ENCODE results near the gene CLDN14.

Gene CLDN14

GRCh38 chr21:36460866-36461265, 19.1 kb downstream of the CLDN14 start:
- Histone ChIP-seq H3K9ac (ENCODE audit: insufficient read length) (no peak overlapping the region), H3K27ac (no peak overlapping the region), H3K36me3 (ENCODE audit: insufficient read depth, low read length) (no peaks in the 10 kb centered on the region), H3K4me3 (no peak overlapping the region), H3K9me3 (ENCODE audit: low read depth, low read length) (no peaks in the 10 kb centered on the region)
- no peak for TF ChIP-seq FOXP2 (optimal IDR thresholded peaks at IDR 0.05; ENCODE audit: control extremely low read depth, extremely low read length, insufficient read depth)
- no peak for TF ChIP-seq EZH2 (IDR thresholded peaks at IDR 0.05)
- no peak for TF ChIP-seq POLR2AphosphoS5 (IDR thresholded peaks at IDR 0.05; ENCODE audit: borderline replicate concordance, low read depth, low read length)
- no peak for DNase-seq (ENCODE audit: low read depth, low spot score)

GRCh38 chr21:36459098-36459497, 20.8 kb downstream of the CLDN14 start:
- TF ChIP-seq EZH2 (IDR thresholded peaks at IDR 0.05) (no peak), POLR2AphosphoS5 (IDR thresholded peaks at IDR 0.05; ENCODE audit: borderline replicate concordance, low read depth, low read length) (no peak), FOXP2 (optimal IDR thresholded peaks at IDR 0.05; ENCODE audit: control extremely low read depth, extremely low read length, insufficient read depth) (no peak)
- DNase-seq (ENCODE audit: low read depth, low spot score) = no peak

GRCh38 chr21:36456729-36457414, 23.1 kb downstream of the CLDN14 start:
- no peak for TF ChIP-seq FOXP2 (optimal IDR thresholded peaks at IDR 0.05; ENCODE audit: control extremely low read depth, extremely low read length, insufficient read depth)
- TF ChIP-seq EZH2 (IDR thresholded peaks at IDR 0.05) = no peak
- no peak for TF ChIP-seq POLR2AphosphoS5 (IDR thresholded peaks at IDR 0.05; ENCODE audit: borderline replicate concordance, low read depth, low read length)
- H3K36me3 ChIP-seq (ENCODE audit: insufficient read depth, low read length) = no peaks in the 10 kb centered on the region
- H3K4me3 ChIP-seq = no peak overlapping the region
- H3K9ac ChIP-seq (ENCODE audit: insufficient read length) = no peak overlapping the region
- DNase-seq (ENCODE audit: low read depth, low spot score) = no peak
- H3K27ac ChIP-seq = no peak overlapping the region
- H3K9me3 ChIP-seq (ENCODE audit: low read depth, low read length) = no peaks in the 10 kb centered on the region

More at GRCh38 chr21:36459098-36459497, 20.8 kb downstream of the CLDN14 start:
- Histone ChIP-seq H3K36me3 (ENCODE audit: insufficient read depth, low read length) (no peaks in the 10 kb centered on the region), H3K4me3 (no peak overlapping the region), H3K27ac (no peak overlapping the region), H3K9ac (ENCODE audit: insufficient read length) (no peak overlapping the region), H3K9me3 (ENCODE audit: low read depth, low read length) (no peaks in the 10 kb centered on the region)

GRCh38 chr21:36454706-36455105, 25.2 kb downstream of the CLDN14 start:
- Histone ChIP-seq H3K36me3 (ENCODE audit: insufficient read depth, low read length) (no peaks in the 10 kb centered on the region), H3K27ac (no peak overlapping the region), H3K9me3 (ENCODE audit: low read depth, low read length) (no peaks in the 10 kb centered on the region), H3K4me3 (no peak overlapping the region), H3K9ac (ENCODE audit: insufficient read length) (no peak overlapping the region)
- TF ChIP-seq POLR2AphosphoS5 (IDR thresholded peaks at IDR 0.05; ENCODE audit: borderline replicate concordance, low read depth, low read length) (no peak), FOXP2 (optimal IDR thresholded peaks at IDR 0.05; ENCODE audit: control extremely low read depth, extremely low read length, insufficient read depth) (no peak), EZH2 (IDR thresholded peaks at IDR 0.05) (no peak)
- DNase-seq (ENCODE audit: low read depth, low spot score) = no peak

GRCh38 chr21:36454093-36454531, 25.8 kb downstream of the CLDN14 start:
- H3K36me3 ChIP-seq (ENCODE audit: insufficient read depth, low read length) = no peaks in the 10 kb centered on the region

GRCh38 chr21:36452281-36452825, 27.6 kb downstream of the CLDN14 start:
- no peak overlapping the region for H3K27ac ChIP-seq
- no peak overlapping the region for H3K4me3 ChIP-seq
- no peak for DNase-seq (ENCODE audit: low read depth, low spot score)
- H3K9ac ChIP-seq (ENCODE audit: insufficient read length) = no peak overlapping the region
- H3K36me3 ChIP-seq (ENCODE audit: insufficient read depth, low read length) = no peaks in the 10 kb centered on the region
- H3K9me3 ChIP-seq (ENCODE audit: low read depth, low read length) = no peaks in the 10 kb centered on the region
- TF ChIP-seq POLR2AphosphoS5 (IDR thresholded peaks at IDR 0.05; ENCODE audit: borderline replicate concordance, low read depth, low read length) = no peak
- TF ChIP-seq EZH2 (IDR thresholded peaks at IDR 0.05) = no peak
- TF ChIP-seq FOXP2 (optimal IDR thresholded peaks at IDR 0.05; ENCODE audit: control extremely low read depth, extremely low read length, insufficient read depth) = no peak

More at GRCh38 chr21:36454093-36454531, 25.8 kb downstream of the CLDN14 start:
- Histone ChIP-seq H3K27ac (no peak overlapping the region), H3K4me3 (no peak overlapping the region), H3K9ac (ENCODE audit: insufficient read length) (no peak overlapping the region), H3K9me3 (ENCODE audit: low read depth, low read length) (no peaks in the 10 kb centered on the region)
- no peak for DNase-seq (ENCODE audit: low read depth, low spot score)
- TF ChIP-seq EZH2 (IDR thresholded peaks at IDR 0.05) (no peak), FOXP2 (optimal IDR thresholded peaks at IDR 0.05; ENCODE audit: control extremely low read depth, extremely low read length, insufficient read depth) (no peak), POLR2AphosphoS5 (IDR thresholded peaks at IDR 0.05; ENCODE audit: borderline replicate concordance, low read depth, low read length) (no peak)

- TF ChIP-seq EZH2 (IDR thresholded peaks at IDR 0.05) (no peak), FOXP2 (optimal IDR thresholded peaks at IDR 0.05; ENCODE audit: control extremely low read depth, extremely low read length, insufficient read depth) (no peak), POLR2AphosphoS5 (IDR thresholded peaks at IDR 0.05; ENCODE audit: borderline replicate concordance, low read depth, low read length) (no peak)
- Histone ChIP-seq H3K27ac (no peak overlapping the region), H3K4me3 (no peak overlapping the region), H3K9ac (ENCODE audit: insufficient read length) (no peak overlapping the region), H3K36me3 (ENCODE audit: insufficient read depth, low read length) (no peaks in the 10 kb centered on the region), H3K9me3 (ENCODE audit: low read depth, low read length) (no peaks in the 10 kb centered on the region)
- DNase-seq (ENCODE audit: low read depth, low spot score) = no peak
Measured at GRCh38 chr21:36451506-36451905, 28.4 kb downstream of the CLDN14 start.

- TF ChIP-seq POLR2AphosphoS5 (IDR thresholded peaks at IDR 0.05; ENCODE audit: borderline replicate concordance, low read depth, low read length) = no peak
- TF ChIP-seq FOXP2 (optimal IDR thresholded peaks at IDR 0.05; ENCODE audit: control extremely low read depth, extremely low read length, insufficient read depth) = no peak
- no peak for TF ChIP-seq EZH2 (IDR thresholded peaks at IDR 0.05)
- Histone ChIP-seq H3K9ac (ENCODE audit: insufficient read length) (no peak overlapping the region), H3K27ac (no peak overlapping the region), H3K36me3 (ENCODE audit: insufficient read depth, low read length) (no peaks in the 10 kb centered on the region), H3K9me3 (ENCODE audit: low read depth, low read length) (no peaks in the 10 kb centered on the region), H3K4me3 (no peak overlapping the region)
- DNase-seq (ENCODE audit: low read depth, low spot score) = no peak
Measured at GRCh38 chr21:36450511-36450910, 29.4 kb downstream of the CLDN14 start.

Measured in SK-N-MC (cell line).